OCI-LY7 (cell line): Measurements from ENCODE around the gene PTPN13. TPM values are rescaled to one million over a fixed set of nuclear protein-coding genes. Genes with fewer than 3 reads are reported as not detected.

Experiments
- Bru-seq: library from RNA; stranded (reverse); fragments of 400-500 nt; gene quantifications from one replicate; lab custom pipeline; 2021; lab: Mats Ljungman, UMichigan
- BruChase-seq, 2 experiments: library from RNA; stranded (reverse); fragments of 400-500 nt; gene quantifications; one replicate each; lab custom pipeline; 2021; lab: Mats Ljungman, UMichigan
- BruUV-seq: library from RNA; stranded (reverse); fragments of 400-500 nt; replicated peaks from 2 replicates; lab custom pipeline; 2021; lab: Mats Ljungman, UMichigan
- CTCF ChIA-PET: fragments of 300-600 bp; sonication (Branson Sonifier 250); formaldehyde crosslinking; loops from one replicate; lab custom pipeline; 2022; ENCODE audit warnings: antibody characterized with exemption; ENCODE audit not compliant: unreplicated experiment; lab: Charles Lee
- POLR2A ChIA-PET: fragments of 300-600 bp; sonication (Branson Sonifier 250); formaldehyde crosslinking; loops from one replicate; lab custom pipeline; 2022; ENCODE audit warnings: antibody characterized with exemption; lab: Charles Lee
- DNase-seq: peaks from one replicate; pipeline ENCODE4 v3.0.0-alpha.2; 2015; ENCODE audit warnings: low spot score
- H2AFZ ChIP-seq: fragments of 200-600 bp; sonication (generic), shearing (Covaris generic); 2 replicates; pipeline ENCODE4 v1.6.1; 2014; ENCODE audit warnings: mild to moderate bottlenecking, antibody characterized with exemption, low read length, moderate library complexity
- H3K27ac ChIP-seq: fragments of 200-600 bp; sonication (generic); 2 replicates; pipeline ENCODE4 v1.5.1; 2014; ENCODE audit warnings: mixed run types, low read depth, mild to moderate bottlenecking, moderate library complexity, low read length, inconsistent platforms; ENCODE audit not compliant: poor library complexity, severe bottlenecking
- H3K36me3 ChIP-seq: fragments of 200-600 bp; sonication (generic); 2 replicates; pipeline ENCODE4 v1.6.1; 2014; ENCODE audit warnings: mild to moderate bottlenecking, antibody characterized with exemption, low read length, moderate library complexity, mixed read lengths; ENCODE audit not compliant: insufficient read depth
- H3K4me1 ChIP-seq: fragments of 200-600 bp; sonication (generic); 2 replicates; pipeline ENCODE4 v1.5.1; 2014; ENCODE audit warnings: mild to moderate bottlenecking, low read length; ENCODE audit not compliant: insufficient read depth, poor library complexity, severe bottlenecking
- H3K4me2 ChIP-seq: fragments of 200-600 bp; sonication (generic); 2 replicates; pipeline ENCODE4 v1.6.1; 2014; ENCODE audit warnings: mild to moderate bottlenecking, low read length
- H3K4me3 ChIP-seq: fragments of 200-600 bp; sonication (generic); 2 replicates; pipeline ENCODE4 v1.5.1; 2014; ENCODE audit warnings: mild to moderate bottlenecking, low read depth, low read length; ENCODE audit not compliant: poor library complexity, severe bottlenecking
- H3K79me2 ChIP-seq: fragments of 200-600 bp; sonication (generic); 2 replicates; pipeline ENCODE4 v1.6.1; 2016; ENCODE audit warnings: low read depth, mild to moderate bottlenecking, low read length, moderate library complexity, mixed read lengths; ENCODE audit not compliant: insufficient read depth
- H3K9me2 ChIP-seq: fragments of 200-600 bp; sonication (generic); 2 replicates; pipeline ENCODE4 v1.6.1; 2016; ENCODE audit warnings: mild to moderate bottlenecking, low read length, mixed read lengths; ENCODE audit not compliant: insufficient read depth
- H3K9me3 ChIP-seq: fragments of 200-600 bp; sonication (generic); 2 replicates; pipeline ENCODE4 v1.6.1; 2014; ENCODE audit warnings: mild to moderate bottlenecking, mixed run types, low read length, mixed read lengths
- H4K20me1 ChIP-seq: fragments of 200-600 bp; sonication (generic); 2 replicates; pipeline ENCODE4 v1.6.1; 2014; ENCODE audit warnings: mild to moderate bottlenecking, antibody characterized with exemption, low read length, moderate library complexity, mixed read lengths; ENCODE audit not compliant: insufficient read depth
- EZH2phosphoT487 ChIP-seq: fragments of 200-600 bp; sonication (generic); IDR thresholded peaks from 2 replicates; pipeline ENCODE4 v1.6.1; 2018; ENCODE audit warnings: low read depth, borderline replicate concordance, mild to moderate bottlenecking, mixed run types, antibody characterized with exemption, low read length, moderate library complexity, mixed read lengths
- intact Hi-C: fragments of 100-400 bp; cut with micrococcal nuclease; formaldehyde crosslinking; loops from one replicate; pipeline ENCODE4 v1.10.0; 2022; ENCODE audit not compliant: unreplicated experiment
- long read RNA-seq: library from polyadenylated mRNA; stranded (forward); transcript quantifications from one replicate; pipeline ENCODE4 v2.0.0, GENCODE V29; 2022
- total RNA-seq, 2 experiments: library from RNA; depleted of rRNA in 1 of 2; stranded (reverse); fragments of >200 nt in 1 of 2; shearing (Covaris generic) in 1 of 2; gene quantifications; 2 replicates each; pipeline ENCODE4 v1.2.3, GENCODE V29; 2014 to 2022
- TF ChIP-seq, protein P1 (sequence below): fragments of 200-600 bp; sonication (generic); conservative IDR thresholded peaks from 2 replicates; pipeline ENCODE4 v1.5.1; 2014; ENCODE audit warnings: mild to moderate bottlenecking, antibody characterized with exemption, low read length, moderate library complexity, mixed read lengths

Gene PTPN13, protein sequence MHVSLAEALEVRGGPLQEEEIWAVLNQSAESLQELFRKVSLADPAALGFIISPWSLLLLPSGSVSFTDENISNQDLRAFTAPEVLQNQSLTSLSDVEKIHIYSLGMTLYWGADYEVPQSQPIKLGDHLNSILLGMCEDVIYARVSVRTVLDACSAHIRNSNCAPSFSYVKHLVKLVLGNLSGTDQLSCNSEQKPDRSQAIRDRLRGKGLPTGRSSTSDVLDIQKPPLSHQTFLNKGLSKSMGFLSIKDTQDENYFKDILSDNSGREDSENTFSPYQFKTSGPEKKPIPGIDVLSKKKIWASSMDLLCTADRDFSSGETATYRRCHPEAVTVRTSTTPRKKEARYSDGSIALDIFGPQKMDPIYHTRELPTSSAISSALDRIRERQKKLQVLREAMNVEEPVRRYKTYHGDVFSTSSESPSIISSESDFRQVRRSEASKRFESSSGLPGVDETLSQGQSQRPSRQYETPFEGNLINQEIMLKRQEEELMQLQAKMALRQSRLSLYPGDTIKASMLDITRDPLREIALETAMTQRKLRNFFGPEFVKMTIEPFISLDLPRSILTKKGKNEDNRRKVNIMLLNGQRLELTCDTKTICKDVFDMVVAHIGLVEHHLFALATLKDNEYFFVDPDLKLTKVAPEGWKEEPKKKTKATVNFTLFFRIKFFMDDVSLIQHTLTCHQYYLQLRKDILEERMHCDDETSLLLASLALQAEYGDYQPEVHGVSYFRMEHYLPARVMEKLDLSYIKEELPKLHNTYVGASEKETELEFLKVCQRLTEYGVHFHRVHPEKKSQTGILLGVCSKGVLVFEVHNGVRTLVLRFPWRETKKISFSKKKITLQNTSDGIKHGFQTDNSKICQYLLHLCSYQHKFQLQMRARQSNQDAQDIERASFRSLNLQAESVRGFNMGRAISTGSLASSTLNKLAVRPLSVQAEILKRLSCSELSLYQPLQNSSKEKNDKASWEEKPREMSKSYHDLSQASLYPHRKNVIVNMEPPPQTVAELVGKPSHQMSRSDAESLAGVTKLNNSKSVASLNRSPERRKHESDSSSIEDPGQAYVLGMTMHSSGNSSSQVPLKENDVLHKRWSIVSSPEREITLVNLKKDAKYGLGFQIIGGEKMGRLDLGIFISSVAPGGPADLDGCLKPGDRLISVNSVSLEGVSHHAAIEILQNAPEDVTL (N-terminal part only)
- not detected in 2 replicates for total RNA-seq (2014; rRNA removed; shearing (Covaris generic))
- total RNA-seq (2022), result not detected in 2 replicates
- Bru-seq, nascent RNA, result percentile 3 among the genes with signal in this experiment
- BruChase-seq, experiment 1, labeled RNA remaining after a 6-hour chase, result percentile 5 among the genes with signal in this experiment
- percentile 4 among the genes with signal in this experiment for BruChase-seq, experiment 2, labeled RNA remaining after a 2-hour chase
- long read RNA-seq, result 0 reads

DNA sequence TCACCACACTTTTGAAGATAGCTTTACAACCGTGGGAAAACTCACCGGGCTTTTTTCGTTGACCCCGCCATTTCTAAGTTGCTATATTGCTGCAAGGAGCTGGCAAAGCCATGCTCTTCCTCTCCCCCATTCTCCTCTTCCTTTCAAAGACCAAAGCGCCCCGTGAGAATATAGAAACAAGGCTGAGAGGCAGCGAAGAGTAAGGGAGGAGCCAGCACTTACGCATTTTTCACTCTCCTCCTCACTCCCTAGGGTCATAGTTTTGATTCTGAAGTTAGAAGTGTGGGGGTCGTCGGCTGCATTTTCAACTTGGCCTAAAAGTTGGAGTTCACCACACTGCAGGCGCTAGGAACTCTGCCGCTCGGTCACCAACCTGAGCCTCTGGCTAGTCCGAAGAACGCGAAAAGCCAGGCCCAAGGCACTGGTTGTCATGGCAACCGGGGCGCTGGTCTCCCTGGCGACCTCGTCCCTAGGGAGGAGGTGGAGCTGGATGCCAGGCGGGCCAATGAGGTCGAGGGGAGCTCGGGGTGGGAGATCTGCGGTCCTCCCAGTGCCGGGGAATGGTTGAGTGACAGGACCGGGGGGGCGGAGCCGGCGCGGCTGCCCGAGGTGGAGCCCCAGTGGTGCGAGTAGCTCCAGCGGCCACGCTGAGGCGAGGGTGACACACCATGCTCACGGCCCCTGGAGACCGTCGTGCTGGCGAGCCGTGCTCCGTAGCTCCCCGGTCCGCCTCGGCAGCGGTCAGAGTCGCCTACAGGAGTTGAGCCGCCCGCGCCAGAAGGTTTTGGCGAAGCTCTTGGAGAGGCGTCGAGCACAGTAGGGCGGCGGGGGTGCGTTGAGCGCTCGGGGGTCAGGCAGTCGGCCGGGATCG is at the start of gene PTPN13:
Gene PTPN13, plus strand, starts transcription at position 628 of the 871 bp plus-strand sequence. CDS start 40,942 bp downstream, outside the sequence.
- intact Hi-C loops, result no loop called here
- Histone ChIP-seq H3K4me1 (no peaks in the 10 kb centered on the region), H3K36me3 (no peaks in the 10 kb centered on the region), H3K79me2 (no peaks in the 10 kb centered on the region), H2AFZ (no peak within 1 kb of the TSS), H3K9me3 (no peaks in the 10 kb centered on the region), H3K27ac (no peak within 1 kb of the TSS), H3K4me3 (no peak within 1 kb of the TSS), H3K9me2 (no peaks in the 10 kb centered on the region), H3K4me2 (no peak within 1 kb of the TSS), H4K20me1 (no peaks in the 10 kb centered on the region)
- DNase-seq, result no peak
- POLR2A ChIA-PET, result no interaction called here
- no TSS peak for BruUV-seq
- CTCF ChIA-PET, result no interaction called here
- TF ChIP-seq, protein P1, sequence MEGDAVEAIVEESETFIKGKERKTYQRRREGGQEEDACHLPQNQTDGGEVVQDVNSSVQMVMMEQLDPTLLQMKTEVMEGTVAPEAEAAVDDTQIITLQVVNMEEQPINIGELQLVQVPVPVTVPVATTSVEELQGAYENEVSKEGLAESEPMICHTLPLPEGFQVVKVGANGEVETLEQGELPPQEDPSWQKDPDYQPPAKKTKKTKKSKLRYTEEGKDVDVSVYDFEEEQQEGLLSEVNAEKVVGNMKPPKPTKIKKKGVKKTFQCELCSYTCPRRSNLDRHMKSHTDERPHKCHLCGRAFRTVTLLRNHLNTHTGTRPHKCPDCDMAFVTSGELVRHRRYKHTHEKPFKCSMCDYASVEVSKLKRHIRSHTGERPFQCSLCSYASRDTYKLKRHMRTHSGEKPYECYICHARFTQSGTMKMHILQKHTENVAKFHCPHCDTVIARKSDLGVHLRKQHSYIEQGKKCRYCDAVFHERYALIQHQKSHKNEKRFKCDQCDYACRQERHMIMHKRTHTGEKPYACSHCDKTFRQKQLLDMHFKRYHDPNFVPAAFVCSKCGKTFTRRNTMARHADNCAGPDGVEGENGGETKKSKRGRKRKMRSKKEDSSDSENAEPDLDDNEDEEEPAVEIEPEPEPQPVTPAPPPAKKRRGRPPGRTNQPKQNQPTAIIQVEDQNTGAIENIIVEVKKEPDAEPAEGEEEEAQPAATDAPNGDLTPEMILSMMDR, result no peak
- no peak for TF ChIP-seq EZH2phosphoT487

DNA sequence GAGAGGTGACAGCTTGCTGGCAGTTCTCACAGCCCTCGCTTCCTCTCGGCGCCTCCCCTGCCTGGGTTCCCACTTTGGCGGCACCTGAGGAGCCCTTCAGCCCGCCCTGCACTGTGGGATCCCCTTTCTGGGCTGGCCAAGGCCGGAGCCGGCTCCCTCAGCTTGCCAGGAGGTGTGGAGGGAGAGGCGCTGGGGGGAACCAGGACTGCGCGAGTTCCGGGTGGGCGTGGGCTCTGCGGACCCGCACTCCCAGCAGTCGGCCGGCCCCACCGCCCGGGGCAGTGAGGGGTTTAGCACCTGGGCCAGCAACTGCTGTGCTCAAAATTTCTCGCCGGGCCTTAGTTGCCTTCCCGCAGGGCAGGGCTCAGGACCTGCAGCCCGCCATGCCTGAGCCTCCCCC is 47.0 kb upstream of the PTPN13 start:
- no peak overlapping the region for H3K4me2 ChIP-seq
- no peak overlapping the region for H3K4me3 ChIP-seq

More for the DNA sequence above, 47.0 kb upstream of the PTPN13 start:
- POLR2A ChIA-PET, result interaction anchor here (0.8 kb wide), 1 partner anchor 9 kb away, joined by 3 read pairs; no protein-coding TSS in a partner anchor
- Histone ChIP-seq H3K27ac (no peak overlapping the region), H2AFZ (no peak overlapping the region), H3K9me3 (no peaks in the 10 kb centered on the region), H3K79me2 (no peaks in the 10 kb centered on the region), H3K9me2 (no peaks in the 10 kb centered on the region), H3K4me1 (no peaks in the 10 kb centered on the region), H4K20me1 (no peaks in the 10 kb centered on the region), H3K36me3 (no peaks in the 10 kb centered on the region)
- no peak for TF ChIP-seq EZH2phosphoT487
- TF ChIP-seq, protein P1, result no peak
- intact Hi-C loops, result no loop called here
- BruUV-seq, result no TSS peak
- CTCF ChIA-PET, result no interaction called here
- DNase-seq, result no peak
